DLD1 (cell line): ENCODE results near the gene GSTO2.

Source experiments
- in situ Hi-C: cut with HindIII; loops from 2 replicates; pipeline ENCODE4 v1.10.0; 2017; ENCODE audit warnings: low sequenced_read_pairs

Gene GSTO2

DNA sequence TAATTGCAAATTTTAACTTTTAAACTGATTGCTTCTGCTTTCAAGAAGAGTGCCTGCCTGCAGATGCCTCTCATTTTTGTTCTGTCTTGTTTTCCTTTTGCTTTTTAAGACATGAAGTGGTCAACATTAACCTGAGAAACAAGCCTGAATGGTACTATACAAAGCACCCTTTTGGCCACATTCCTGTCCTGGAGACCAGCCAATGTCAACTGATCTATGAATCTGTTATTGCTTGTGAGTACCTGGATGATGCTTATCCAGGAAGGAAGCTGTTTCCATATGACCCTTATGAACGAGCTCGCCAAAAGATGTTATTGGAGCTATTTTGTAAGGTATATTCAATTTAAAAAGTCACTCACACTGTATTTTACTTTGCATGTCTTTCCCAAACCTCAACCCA is 8.8 kb downstream of the GSTO2 start:
- in situ Hi-C loops = no loop called here

DNA sequence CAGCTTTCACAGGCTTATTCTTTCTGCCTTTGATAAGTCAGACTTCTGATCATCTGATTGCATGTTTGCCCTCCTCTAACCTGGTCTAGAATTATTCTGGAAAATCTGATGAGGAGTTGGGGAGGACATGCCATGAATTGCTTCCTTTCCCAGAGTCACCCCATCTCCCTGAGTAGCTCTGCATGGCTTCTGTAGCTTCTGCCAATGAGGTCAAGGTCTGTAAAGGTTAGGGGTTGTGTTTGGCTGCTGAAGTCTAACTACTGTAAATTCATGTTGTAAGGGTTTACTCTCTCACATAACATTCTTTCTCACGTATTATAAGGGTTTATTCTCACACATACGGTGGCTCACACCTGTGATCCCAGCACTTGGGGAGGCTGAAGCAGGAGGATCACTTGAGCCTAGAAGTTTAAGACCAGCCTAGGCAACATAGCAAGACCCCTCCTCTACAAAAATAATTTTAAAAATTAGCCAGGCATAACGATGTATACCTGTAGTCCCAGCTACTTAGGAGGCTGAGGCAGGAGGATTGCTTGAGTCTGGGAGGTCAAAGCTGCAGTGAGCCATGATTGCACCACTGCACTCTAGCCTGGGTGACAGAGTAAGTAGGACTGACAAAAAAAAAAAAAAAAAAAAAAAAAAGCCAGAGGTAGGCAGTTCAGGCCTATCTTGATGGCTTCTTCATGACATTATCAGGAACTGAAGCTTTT is 10.7 kb downstream of the GSTO2 start:
- in situ Hi-C loops = no loop called here

DNA sequence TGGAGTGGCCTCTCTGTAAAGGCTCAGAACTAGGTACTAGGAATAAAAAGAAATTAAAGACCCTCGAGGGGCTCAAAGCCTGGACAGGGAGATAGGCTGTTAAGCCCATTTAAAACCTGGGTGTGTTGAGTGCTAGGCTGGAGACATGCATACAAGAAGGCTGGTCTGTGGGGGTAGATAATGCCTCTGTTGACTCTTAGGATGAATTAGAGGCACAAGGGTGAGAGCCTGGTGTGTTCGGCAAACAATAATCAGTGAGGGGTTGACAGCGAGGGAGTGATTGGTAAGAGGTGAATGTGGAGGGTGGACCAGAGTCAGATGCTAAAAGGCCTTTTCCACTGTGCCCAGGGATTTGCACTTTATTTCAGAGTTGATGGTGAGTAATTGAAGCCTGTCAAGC is 12.7 kb downstream of the GSTO2 start:
- in situ Hi-C loops = no loop called here

DNA sequence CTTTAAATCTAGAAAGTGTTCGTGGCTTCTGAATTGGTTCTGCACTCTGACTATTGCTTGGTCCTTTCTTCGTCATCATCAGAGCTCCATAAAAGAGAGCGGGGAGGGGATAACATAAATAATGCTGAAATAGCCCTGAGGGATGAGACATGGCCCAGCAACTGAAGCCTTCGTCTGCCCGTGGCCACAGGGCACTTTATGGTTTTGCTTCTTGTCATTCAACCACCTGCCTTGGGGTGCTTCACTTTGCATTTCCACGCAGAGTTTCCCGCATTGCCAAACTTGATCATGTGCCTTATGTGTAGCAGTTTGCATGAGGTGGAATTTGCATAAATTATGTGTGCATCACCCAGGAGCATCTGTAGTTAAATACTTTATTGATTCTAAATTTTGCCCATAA is 15.9 kb downstream of the GSTO2 start:
- in situ Hi-C loops = no loop called here

DNA sequence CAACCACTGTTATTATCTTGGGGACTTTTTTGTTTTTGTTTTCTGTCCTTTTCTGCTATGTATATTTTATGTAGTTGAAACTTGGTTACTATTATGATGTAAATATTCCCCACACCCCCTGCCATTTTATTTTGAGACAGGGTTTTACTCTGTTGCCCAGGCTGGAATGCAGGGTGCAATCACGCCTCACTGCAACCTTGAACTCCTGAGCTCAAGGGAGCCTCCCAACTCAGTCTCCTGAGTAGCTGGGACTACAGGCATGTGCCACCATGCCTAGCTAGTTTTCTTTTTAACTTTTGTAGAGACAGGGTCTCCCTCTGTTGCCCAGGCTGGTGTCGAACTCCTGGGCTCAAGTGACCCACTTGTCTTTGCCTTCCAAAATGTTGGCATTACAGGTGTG is 18.0 kb downstream of the GSTO2 start:
- in situ Hi-C loops = no loop called here

DNA sequence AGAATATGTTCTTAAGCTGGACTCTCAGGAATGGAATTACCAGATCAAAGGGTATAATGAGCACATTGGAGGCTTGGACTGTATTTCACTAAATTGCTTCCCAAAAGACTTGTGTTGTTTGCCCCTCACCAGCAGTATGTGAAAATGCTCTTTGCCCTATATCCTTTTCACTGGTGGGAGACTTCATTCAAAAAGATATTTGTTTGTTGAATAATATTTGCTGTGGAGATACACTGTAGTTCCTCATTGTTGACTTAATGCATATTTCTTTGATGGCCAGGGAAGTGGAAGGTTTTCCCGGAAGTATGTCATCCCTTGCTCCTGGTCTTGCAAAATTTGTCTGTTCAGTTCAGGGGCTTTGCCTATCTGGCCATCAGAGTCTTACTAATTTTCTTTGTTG is 19.4 kb downstream of the GSTO2 start:
- in situ Hi-C loops = no loop called here

DNA sequence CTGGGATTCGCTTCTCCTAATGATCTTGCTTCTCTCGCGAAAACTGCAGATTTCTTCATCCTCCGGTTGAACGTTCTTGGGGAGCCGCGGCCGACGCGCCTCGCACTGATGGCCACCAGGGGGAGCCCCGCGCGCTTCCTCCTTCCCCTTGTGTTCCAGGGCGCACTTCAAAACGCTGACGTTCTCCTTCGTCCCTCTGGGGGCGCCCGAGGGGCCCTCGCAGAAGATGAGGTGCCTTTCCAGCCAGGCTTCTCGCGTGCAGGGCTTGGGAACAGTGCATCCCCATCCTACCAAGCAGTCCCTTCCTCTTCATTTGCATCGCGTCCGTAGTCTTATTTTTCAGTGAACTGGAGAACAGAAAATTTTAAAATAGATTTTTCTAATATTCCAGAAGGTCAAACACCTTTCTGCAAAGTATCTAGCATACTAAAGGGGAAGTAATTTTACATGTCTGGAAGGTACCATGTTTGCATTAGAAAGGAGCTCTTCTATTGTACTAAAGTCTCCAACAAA is 22.5 kb downstream of the GSTO2 start:
- in situ Hi-C loops = no loop called here

DNA sequence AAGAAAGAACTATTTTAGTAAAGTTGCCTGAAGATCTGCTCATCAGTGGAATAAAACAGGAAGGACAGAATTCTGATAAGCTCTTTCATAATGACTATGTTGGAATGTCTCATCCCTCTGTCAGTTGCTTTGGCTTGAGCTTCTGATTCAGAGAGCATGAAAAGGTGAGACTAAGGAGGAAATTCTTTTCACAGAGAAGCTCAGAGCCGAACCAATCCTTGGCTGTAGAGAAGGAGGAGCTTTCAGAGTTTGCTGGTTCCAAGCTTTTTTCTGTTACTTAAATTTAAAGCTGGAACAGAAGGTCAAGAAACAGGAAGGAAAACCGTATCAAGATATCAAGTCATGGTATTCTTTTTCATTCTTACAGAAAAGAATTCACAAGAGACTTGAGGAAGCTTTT is 24.0 kb downstream of the GSTO2 start:
- in situ Hi-C loops = no loop called here

DNA sequence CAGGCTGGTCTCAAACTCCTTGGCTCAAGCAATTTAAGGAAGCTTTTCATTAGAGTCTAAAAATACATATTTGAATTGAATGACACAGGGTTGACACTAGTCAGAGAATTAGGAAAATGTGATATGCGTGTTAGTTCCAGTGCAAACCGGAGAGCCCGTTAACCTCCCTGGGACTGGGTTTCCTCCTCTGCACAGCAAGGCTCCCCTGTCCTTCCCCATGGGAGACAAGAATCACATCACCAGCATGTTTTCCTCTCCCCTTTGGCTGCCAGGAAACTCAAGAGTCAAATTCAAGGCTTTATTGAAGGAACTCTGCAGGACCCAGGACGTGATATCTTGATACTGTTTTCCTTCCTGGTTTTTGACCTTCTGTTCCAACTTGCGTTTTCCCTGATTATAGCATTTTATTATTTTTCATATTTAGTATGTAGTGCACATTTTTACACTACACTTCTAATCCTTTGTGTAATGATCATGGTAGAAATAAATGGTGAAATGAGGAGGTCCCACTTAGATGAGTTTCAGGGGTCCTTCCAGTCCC is 24.9 kb downstream of the GSTO2 start:
- in situ Hi-C loops = no loop called here

DNA sequence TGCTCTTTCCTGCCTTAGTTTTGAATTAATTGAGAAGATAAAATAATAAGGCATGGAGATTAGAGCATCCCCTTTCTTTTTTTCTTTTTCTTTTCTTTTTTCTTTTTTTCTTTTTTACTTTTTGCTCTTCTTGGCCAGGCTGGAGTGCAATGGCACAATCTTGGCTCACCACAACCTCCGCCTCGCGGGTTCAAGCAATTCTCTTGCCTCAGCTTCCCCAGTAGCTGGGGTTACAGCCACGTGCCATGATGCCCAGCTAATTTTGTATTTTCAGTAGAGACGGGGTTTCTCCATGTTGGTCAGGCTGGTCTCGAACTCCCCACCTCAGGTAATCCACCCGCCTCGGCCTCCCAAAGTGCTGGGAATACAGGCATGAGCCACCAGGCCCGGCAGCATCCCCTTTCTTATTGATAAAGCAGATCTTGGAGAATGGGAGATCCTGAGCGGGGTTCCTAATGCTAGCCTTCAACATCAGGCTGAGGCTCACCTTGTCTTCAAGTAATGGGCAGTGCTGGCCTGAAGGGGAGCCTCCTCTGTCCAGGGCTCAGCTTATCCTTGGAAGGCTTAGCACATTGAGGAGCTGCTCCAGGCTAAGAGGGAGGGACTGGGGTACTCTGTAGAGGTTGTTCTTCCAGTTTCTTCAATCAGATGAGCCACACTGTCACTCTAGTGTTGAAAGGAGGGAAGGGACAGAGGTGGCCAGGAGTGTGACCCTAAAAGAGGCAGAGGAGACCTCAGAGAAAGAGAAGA is 27.9 kb downstream of the GSTO2 start:
- in situ Hi-C loops = no loop called here

DNA sequence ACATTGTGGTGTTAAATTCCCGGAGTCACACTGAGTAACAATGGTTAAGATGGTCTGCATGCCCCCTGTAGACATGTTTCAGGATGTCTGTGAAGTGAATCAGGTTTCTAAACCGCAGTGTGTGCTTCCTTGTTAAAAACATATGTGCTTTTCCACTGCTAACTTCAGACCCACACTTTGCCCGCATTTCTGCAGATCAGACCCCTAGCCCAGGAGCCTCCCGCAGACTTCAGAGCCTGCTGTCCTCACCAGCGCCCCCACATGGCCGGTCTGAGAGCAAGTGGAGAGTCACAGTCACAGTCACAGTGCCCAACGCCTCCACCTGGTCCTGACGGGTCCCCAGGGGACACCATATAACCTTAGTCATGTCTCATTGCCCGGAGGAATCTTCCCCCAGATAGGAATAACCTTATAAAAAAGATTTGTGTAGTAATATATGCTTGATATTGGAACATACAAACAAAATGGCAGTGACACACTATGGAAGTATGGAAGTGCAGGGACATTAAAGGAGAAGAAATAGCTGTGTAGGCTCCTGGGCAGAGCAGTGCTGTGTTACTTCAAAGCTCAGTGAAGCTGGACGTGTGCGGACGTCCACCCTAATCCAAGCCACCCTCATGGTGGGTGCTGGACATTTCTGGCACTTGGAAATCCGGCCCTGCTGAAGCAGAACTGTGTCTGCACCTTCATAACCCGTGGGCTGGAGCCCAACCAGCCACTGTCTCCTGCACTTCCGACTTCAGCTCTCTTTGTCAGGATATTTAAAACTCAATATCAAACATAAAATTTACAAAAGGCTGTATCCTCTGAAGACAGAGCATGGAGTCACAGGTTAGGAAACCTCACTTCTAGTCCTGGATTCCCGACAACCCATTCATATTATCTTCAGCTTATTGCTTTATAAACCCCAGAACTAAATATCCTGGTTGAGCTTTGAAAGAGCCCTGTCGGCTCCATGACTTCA is 29.0 kb downstream of the GSTO2 start:
- in situ Hi-C loops = no loop called here

DNA sequence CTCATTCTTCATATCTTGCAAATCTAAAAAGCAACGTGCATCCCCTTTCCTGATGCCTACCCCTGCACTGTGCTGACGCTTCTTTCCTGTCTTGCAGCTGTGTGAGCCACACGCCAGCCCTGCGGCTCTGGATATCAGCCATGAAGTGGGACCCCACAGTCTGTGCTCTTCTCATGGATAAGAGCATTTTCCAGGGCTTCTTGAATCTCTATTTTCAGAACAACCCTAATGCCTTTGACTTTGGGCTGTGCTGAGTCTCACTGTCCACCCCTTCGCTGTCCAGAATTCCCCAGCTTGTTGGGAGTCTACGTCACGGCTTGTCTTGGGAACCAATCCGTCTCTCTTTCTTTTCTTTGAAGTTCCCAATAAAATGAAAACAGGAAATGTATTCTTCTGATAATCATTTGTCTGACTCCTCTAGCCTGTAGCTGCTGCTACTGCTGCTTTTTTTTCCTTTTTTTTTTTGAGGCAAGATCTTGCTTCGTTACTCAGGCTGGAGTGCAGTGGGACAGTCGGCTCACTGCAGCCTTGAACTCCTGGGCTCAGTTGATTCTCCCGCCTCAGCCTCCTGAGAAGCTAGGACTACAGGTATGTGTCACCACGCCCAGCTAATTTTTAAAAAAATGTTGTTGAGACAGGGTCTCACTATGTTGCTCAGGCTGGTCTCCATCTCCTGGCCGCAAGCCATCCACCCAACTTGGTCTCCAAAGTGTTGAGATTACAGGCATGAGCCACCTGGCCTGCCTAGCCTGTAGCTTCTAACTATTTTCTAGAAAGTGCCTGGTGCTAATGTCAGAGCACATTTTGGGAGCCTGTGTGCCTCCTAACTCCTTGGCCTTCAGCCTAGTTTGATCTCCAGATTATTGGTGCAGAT is 30.3 kb downstream of the GSTO2 start:
- in situ Hi-C loops = no loop called here

DNA sequence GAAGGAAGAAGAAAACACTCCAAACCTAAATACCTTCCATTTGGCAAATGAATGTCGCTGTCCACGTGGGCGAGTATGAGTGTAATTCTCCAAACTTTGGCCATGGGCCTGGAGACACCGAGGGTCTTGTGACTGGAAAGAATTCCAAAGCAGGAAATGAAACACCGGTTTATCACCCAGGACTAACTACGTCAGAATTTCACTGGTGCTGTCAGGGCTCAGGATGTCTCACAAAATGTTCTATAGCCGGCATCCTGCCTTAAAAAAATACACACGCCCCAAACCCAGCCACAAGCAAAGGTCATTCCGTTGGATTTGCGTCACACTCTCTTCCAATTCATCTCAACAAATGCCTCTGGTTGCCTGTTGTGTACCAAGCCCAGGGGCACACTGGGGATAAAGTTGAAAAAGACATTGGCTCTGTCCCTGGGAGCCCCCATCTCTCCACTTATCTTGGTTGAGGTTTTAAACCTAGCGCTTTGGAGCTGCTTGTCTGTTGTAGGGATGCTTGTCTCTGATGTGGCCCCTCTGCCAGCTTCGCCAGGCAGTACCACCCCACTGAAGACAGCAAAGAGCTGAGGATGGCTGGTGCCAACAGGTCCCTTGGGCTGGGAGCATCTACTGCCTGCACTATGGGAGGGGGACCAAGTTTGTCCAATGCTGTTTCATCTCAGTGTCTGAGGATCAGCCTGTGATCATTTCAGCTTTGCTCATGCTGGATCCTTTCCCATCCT is 31.2 kb downstream of the GSTO2 start:
- in situ Hi-C loops = no loop called here

DNA sequence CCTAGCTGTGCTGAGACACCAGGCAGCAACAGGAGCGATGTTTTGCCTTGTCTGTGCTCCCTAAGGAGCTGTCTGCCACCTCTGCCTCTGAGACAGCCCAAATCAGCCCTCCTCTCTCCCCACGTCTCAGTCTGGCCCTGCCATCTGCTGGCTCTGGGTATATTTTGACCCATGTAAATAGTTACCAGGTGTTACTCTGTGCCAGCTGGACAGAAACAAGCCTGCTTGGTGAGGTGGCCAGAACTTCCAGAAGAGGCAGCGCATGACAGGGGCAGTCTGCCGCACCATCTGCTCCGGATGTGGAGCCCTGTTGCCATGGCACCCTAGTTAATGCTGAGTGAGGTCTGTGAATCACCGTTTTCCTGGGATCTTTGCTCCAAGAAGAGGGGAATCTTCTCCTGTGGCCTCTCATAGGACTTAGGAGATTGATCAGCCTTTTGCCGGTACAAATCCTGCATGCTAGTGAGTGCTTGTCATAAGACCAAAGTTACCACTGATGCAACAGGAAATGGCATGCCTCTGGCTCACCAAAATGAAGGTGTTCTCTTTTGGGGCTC is 31.8 kb downstream of the GSTO2 start:
- in situ Hi-C loops = no loop called here

DNA sequence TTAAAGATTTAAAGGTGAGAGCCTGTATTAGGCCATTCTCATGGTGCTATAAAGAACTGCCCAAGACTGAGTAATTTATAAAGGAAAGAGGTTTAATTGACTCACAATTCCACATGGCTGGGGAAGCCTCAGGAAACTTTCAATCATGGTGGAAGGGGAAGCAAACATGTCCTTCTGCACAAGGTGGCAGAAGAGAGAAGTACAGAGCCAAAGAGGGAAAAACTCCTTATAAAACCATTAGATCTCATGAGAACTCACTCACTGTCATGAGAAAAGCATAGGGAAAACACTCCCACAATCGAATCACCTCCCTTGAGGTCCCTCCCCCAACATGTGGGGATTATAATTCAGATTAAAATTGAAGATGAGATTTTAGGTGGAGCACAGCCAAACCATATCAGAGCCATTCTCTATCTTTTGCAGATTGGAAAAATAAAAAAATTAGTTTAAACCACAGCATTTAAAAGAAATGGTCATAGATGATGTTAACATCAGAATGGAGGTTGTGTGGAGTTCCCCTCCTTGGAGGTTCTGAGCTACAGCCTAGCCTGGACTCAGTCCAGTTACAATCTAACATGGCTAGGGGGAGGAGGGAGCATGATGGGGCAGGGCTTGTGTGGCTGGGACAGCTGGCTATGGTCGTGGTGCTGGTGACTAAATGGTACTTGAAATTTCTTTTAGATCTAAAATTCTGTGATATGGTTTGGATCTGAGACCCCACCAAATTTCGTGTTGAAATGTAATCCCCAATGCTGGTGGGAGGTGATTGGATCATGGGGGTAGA is 33.1 kb downstream of the GSTO2 start:
- in situ Hi-C loops = no loop called here

DNA sequence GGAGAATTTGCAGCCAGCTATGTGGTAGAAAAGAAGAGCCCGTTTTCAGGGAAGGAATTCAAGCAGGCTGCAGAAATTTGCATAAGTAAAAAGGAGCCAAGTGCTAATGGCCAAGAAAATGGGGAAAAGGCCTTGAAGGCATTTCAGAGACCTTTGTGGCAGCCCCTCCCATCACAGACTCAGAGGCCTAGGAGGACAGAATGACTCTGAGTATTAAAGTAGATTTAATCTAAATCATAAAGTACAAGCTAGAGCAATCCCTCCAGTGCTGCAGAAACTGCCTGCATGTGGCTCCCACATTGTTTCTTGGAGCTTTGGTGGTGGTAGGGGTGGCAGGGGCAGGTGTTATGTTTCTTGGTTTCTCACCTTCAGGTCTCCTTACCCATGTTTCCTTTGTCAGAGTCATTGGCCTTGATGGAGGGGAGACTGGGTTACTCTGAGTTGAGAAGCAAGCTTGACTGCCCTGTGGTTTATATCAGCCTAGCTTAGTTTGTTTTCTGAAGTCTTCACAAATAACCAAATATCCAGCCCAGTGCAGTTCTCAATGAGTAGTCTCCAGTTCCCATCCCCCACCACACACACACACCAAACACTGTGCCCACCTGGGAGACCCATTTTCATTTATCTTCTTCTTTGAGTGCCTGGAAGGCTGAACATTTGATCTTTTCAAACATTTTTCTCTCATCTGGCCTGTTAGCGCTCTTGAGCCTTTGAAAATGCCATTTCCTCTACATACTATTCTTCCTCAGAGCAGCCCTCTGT is 34.8 kb downstream of the GSTO2 start:
- in situ Hi-C loops = no loop called here

DNA sequence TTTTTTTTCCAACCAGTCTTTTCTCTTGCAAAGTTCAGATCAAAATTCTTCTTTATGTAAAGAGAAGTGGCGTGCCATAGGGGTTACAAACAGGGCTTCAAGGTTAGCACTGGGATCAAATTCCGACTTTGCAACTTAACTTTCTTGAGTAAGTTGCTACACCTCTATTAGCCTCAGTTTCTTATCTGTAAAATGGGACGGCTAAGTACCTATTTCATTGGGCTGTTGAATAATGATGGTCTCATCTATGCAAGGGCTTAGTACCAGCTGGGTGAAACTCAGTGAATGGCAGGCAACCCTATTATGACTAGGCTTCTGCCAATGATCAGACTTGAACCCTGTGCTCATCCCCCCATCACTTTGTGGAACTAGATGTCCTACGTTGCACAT is 35.4 kb downstream of the GSTO2 start:
- in situ Hi-C loops = no loop called here

DNA sequence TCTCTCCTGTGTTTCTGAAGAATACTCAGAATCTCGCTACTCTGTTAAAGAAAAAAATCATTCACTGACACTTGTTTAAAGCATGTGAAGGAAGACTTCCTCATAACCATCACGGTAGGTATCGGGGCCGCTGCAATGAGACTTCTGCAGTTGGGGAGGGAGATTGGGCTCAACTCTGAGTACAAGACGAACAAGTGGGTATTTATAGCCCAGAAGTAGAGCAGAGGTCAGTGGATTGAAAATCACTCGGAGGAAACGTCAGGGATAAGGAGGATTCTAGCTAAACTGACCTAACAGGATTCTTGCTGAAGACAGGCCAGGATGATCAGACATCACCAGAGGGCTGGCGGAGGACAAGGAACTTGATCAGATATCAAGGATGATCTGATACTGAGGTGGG is 35.9 kb downstream of the GSTO2 start:
- in situ Hi-C loops = no loop called here
